Lower lobe of right lung (tissue), 2 donors: Measurements from ENCODE around the gene OR2H1. TPM values are rescaled to one million over a fixed set of nuclear protein-coding genes. Genes with fewer than 3 reads are reported as not detected.
"Not testable (repeated sequence)": the region's sequence is repeated elsewhere in the genome, so short reads cannot be mapped to it uniquely, and the experiment has no call there.

Experiments used
- ATAC-seq, 2 donors: fragments of 200-7000 bp; cut with Tn5 transposase; one replicate each; pipeline ENCODE4 v1.9.1; 2020 to 2022; ENCODE audit warnings: mild to moderate bottlenecking in 2 of 2, moderate library complexity in 2 of 2
- DNase-seq: peaks from one replicate; pipeline ENCODE4 v3.0.0-alpha.2; 2020
- H3K27ac ChIP-seq: fragments of 200-600 bp; one replicate; pipeline ENCODE4 v1.8.0; 2022
- H3K27me3 ChIP-seq: fragments of 200-600 bp; one replicate; pipeline ENCODE4 v1.8.0; 2022; ENCODE audit warnings: low read depth
- H3K36me3 ChIP-seq: fragments of 200-600 bp; one replicate; pipeline ENCODE4 v1.8.0; 2022; ENCODE audit warnings: mild to moderate bottlenecking
- H3K4me1 ChIP-seq: fragments of 200-600 bp; one replicate; pipeline ENCODE4 v1.8.0; 2022
- H3K4me3 ChIP-seq: fragments of 200-600 bp; one replicate; pipeline ENCODE4 v1.8.0; 2022; ENCODE audit warnings: mild to moderate bottlenecking
- H3K9me3 ChIP-seq: fragments of 200-600 bp; one replicate; pipeline ENCODE4 v1.8.0; 2022
- intact Hi-C: fragments of 100-400 bp; cut with DNase I; formaldehyde crosslinking; loops from one replicate; pipeline ENCODE4 v1.11.0; 2022
- total RNA-seq: library from RNA; stranded (reverse); fragmentation: NEBNext Ultra II Directional; extraction: Animal tissue kit (Norgen Biotek cat#: 25700); gene quantifications from one replicate; pipeline ENCODE4 v1.2.1, GENCODE V29; 2021
- TF ChIP-seq, protein P1 (sequence below): fragments of 200-600 bp; IDR thresholded peaks from one replicate; pipeline ENCODE4 v1.8.0; 2022; ENCODE audit warnings: antibody characterized with exemption, mild to moderate bottlenecking
- donor health status: DM: no; HTN: yes; CAD: no; lungs with severe emphysema.

OR2H1 gene
- total RNA-seq, 1 donor from 2014 or later, result not detected

DNA sequence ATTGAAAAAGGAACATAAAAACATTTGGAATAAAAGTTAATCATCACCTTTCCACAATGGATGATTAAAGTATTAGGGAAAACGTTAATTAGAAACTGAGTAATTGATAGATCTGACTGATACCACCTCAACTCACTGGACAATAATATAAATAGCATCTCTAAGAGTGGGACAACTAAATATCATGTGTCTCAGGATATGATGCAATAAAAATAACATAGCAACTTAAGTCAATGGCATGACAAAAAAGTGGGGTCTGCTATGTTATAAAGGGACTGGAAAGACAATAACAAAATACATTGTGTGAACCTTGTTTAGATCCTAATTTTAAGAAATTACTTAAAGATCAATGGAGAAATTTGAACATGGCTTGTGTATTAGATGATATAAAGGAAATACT, 31.9 kb upstream of the OR2H1 start:
- TF ChIP-seq, protein P1, sequence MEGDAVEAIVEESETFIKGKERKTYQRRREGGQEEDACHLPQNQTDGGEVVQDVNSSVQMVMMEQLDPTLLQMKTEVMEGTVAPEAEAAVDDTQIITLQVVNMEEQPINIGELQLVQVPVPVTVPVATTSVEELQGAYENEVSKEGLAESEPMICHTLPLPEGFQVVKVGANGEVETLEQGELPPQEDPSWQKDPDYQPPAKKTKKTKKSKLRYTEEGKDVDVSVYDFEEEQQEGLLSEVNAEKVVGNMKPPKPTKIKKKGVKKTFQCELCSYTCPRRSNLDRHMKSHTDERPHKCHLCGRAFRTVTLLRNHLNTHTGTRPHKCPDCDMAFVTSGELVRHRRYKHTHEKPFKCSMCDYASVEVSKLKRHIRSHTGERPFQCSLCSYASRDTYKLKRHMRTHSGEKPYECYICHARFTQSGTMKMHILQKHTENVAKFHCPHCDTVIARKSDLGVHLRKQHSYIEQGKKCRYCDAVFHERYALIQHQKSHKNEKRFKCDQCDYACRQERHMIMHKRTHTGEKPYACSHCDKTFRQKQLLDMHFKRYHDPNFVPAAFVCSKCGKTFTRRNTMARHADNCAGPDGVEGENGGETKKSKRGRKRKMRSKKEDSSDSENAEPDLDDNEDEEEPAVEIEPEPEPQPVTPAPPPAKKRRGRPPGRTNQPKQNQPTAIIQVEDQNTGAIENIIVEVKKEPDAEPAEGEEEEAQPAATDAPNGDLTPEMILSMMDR, result no peak
- DNase-seq (no peak), ATAC-seq (no peak)
- H3K27me3 ChIP-seq, result no peaks in the 10 kb centered on the region
- H3K27ac ChIP-seq, result no peak overlapping the region
- no peak overlapping the region for H3K4me3 ChIP-seq
- H3K9me3 ChIP-seq, result no peaks in the 10 kb centered on the region
- H3K4me1 ChIP-seq, result no peaks in the 10 kb centered on the region
- no peaks in the 10 kb centered on the region for H3K36me3 ChIP-seq
- intact Hi-C loops, result no loop called here

DNA sequence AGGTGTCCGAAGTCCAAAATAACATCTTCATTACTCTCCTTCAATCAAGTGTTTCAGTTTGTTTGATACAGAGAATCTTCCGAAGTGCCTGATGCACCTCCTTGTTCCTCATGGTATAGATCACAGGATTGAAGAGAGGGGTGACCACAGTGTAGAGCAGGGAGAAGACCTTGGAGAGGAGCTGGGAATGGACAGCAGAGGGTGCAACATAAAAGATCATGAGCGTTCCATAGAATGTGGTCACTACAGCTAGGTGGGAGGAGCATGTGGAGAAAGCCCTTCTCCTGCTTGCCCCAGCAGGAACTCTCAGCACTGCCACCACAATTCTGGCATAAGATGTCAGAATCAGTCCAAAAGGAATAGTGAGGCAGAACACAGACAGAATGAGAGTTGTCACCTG, 30.3 kb upstream of the OR2H1 start:
- intact Hi-C loops, result no loop called here
- no peak for ATAC-seq
- no peaks in the 10 kb centered on the region for H3K27me3 ChIP-seq

DNA sequence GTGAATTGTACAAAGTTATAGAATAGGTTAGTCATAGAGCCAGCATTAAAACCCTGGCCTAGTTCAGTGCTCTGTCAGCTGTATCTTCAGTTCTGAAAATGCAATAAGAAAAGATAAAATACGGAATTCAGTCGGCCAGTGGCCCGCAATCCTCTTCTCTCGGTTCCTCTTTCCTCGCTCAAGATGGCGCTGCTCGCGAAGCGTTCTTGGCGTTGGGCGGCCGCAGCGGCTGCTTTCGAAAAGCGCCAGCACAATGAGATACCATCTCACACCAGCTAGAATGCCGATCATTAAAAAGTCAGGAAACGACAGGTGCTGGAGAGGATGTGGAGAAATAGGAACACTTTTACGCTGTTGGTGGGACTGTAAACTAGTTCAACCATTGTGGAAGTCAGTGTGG, 20.2 kb upstream of the OR2H1 start:
- H3K27ac ChIP-seq, H3K36me3 ChIP-seq, H3K9me3 ChIP-seq, ATAC-seq, H3K4me1 ChIP-seq, H3K27me3 ChIP-seq, DNase-seq, intact Hi-C loops, H3K4me3 ChIP-seq: not testable (repeated sequence)

More for the DNA sequence above, 30.3 kb upstream of the OR2H1 start:
- no peaks in the 10 kb centered on the region for H3K4me1 ChIP-seq
- no peak overlapping the region for H3K27ac ChIP-seq
- H3K4me3 ChIP-seq, result no peak overlapping the region
- H3K36me3 ChIP-seq, result no peaks in the 10 kb centered on the region
- H3K9me3 ChIP-seq, result no peaks in the 10 kb centered on the region
- no peak for DNase-seq
- TF ChIP-seq, protein P1, result no peak

DNA sequence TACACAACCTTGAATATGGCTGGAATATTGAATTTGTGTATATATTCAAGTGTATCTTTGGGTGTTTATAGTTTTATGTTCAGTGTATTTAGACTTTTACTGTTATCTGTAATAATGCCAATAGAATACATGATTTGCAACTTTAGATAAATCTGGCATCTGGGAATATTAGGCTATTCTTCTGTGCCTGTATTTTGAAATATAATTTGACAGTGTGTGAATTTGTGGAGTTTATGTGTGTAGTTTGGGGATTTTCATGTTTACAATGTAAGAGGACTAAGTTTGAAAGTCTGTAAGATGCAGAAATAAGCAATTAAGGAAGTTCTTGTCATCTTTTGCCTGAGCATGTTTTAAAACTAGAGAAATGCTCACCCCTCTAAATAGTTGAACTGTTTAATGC, 17.9 kb upstream of the OR2H1 start, which contains the start of gene OR10C1:
Gene OR10C1 (plus strand): TSS at position 301 of the 400 bp plus-strand sequence. CDS start 710 bp downstream, outside the sequence.
- Histone ChIP-seq H3K4me1 (no peaks in the 10 kb centered on the region), H3K9me3 (no peaks in the 10 kb centered on the region), H3K27ac (no peak within 1 kb of the TSS), H3K27me3 (peaks cover 5% of the 10 kb centered on the region), H3K36me3 (no peaks in the 10 kb centered on the region), H3K4me3 (no peak within 1 kb of the TSS)
- DNase-seq (no peak), ATAC-seq (no peak)
- intact Hi-C loops, result no loop called here
- TF ChIP-seq, protein P1, result no peak

DNA sequence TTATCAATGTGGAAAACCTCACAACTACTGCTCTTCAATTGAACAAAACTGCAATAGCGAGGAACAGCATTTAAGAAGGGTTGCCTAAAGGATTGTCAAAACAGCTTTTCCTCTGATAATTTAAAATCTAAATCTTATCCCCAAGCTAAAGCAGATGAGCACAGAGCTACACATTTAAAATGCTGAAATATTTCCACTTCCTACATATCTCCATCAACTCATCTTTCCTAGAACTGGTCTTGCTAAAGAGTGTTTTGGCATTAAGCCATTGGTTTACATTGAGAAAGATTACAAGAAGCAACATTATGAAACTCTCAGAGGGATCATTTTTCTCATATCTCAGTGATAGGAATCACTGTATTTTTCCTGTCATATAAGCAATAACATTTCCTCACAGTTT, 14.2 kb upstream of the OR2H1 start:
- Histone ChIP-seq H3K27me3 (peaks cover 5% of the 10 kb centered on the region), H3K4me3 (no peak overlapping the region), H3K9me3 (no peaks in the 10 kb centered on the region), H3K4me1 (no peaks in the 10 kb centered on the region), H3K36me3 (no peaks in the 10 kb centered on the region), H3K27ac (no peak overlapping the region)
- intact Hi-C loops, result no loop called here
- TF ChIP-seq, protein P1, result no peak
- DNase-seq, result no peak
- ATAC-seq, result no peak

DNA sequence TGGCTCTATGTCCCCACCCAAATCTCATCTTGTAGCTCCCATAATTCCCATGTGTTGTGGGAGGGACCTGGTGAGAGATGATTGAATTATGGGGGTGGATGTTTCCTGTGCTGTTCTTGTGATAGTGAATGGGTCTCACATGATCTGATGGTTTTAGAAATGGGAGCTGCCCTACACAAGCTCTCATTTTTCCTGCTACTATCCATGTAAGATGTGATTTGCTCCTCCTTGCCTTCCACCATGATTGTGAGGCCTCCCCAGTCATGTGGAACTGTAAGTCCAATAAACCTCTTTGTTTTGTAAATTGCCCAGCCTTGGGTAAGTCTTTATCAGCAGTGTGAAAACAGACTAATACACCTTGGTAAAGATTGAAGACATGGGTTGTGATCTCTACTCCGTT, 12.9 kb upstream of the OR2H1 start:
- H3K27me3 ChIP-seq, H3K36me3 ChIP-seq, H3K27ac ChIP-seq, H3K4me1 ChIP-seq, H3K4me3 ChIP-seq, ATAC-seq, DNase-seq, intact Hi-C loops, H3K9me3 ChIP-seq: not testable (repeated sequence)

DNA sequence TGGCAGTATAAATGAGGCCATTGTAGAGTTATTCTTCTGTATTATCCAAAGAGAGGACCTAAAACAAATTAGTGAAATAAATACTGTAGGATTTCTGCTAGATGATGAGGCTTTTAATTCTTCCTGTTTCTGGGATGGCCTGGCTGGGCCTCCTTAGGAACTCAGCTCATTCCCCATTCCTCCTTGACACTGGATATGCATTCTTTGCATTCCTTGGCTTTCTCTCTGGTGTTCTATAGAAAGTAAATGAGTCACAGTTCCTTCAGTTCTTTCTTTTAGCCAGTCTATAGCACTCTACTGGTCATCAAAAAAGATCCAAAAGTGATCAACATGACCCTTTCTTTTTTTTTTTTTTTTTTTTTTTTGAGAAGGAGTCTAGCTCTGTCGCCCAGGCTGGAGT, 9.3 kb upstream of the OR2H1 start:
- DNase-seq, result no peak
- intact Hi-C loops, result no loop called here
- H3K27me3 ChIP-seq, result peaks cover 4% of the 10 kb centered on the region
- no peaks in the 10 kb centered on the region for H3K9me3 ChIP-seq
- no peak for ATAC-seq
- H3K36me3 ChIP-seq, result no peaks in the 10 kb centered on the region
- H3K4me1 ChIP-seq, result no peaks in the 10 kb centered on the region
- no peak overlapping the region for H3K4me3 ChIP-seq
- no peak overlapping the region for H3K27ac ChIP-seq
- TF ChIP-seq, protein P1, result no peak
